ENCODE data around the gene RNF125.

RNF125 gene

GRCh38 chr18:32042337-32042736 lies 23.7 kb downstream of the RNF125 start:
- no peak overlapping the region for H3K4me3 ChIP-seq (ENCODE audit: low read depth, low read length)
- TF ChIP-seq, protein P1, sequence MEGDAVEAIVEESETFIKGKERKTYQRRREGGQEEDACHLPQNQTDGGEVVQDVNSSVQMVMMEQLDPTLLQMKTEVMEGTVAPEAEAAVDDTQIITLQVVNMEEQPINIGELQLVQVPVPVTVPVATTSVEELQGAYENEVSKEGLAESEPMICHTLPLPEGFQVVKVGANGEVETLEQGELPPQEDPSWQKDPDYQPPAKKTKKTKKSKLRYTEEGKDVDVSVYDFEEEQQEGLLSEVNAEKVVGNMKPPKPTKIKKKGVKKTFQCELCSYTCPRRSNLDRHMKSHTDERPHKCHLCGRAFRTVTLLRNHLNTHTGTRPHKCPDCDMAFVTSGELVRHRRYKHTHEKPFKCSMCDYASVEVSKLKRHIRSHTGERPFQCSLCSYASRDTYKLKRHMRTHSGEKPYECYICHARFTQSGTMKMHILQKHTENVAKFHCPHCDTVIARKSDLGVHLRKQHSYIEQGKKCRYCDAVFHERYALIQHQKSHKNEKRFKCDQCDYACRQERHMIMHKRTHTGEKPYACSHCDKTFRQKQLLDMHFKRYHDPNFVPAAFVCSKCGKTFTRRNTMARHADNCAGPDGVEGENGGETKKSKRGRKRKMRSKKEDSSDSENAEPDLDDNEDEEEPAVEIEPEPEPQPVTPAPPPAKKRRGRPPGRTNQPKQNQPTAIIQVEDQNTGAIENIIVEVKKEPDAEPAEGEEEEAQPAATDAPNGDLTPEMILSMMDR (IDR thresholded peaks at IDR 0.05; ENCODE audit: low read depth, low read length, missing control alignments) = no peak
- in situ Hi-C loops (cut with HindIII; ENCODE audit: low sequenced_read_pairs) = no loop called here
- DNase-seq (ENCODE audit: low read depth) = no peak

- in situ Hi-C loops (cut with HindIII; ENCODE audit: low sequenced_read_pairs) = no loop called here
- DNase-seq (ENCODE audit: low read depth) = no peak
- H3K4me3 ChIP-seq (ENCODE audit: low read depth, low read length) = no peak overlapping the region
- TF ChIP-seq, protein P1 (IDR thresholded peaks at IDR 0.05; ENCODE audit: low read depth, low read length, missing control alignments) = no peak
These were observed 30.0 kb downstream of the RNF125 start for GRCh38 chr18:32048507-32049091.

DNA sequence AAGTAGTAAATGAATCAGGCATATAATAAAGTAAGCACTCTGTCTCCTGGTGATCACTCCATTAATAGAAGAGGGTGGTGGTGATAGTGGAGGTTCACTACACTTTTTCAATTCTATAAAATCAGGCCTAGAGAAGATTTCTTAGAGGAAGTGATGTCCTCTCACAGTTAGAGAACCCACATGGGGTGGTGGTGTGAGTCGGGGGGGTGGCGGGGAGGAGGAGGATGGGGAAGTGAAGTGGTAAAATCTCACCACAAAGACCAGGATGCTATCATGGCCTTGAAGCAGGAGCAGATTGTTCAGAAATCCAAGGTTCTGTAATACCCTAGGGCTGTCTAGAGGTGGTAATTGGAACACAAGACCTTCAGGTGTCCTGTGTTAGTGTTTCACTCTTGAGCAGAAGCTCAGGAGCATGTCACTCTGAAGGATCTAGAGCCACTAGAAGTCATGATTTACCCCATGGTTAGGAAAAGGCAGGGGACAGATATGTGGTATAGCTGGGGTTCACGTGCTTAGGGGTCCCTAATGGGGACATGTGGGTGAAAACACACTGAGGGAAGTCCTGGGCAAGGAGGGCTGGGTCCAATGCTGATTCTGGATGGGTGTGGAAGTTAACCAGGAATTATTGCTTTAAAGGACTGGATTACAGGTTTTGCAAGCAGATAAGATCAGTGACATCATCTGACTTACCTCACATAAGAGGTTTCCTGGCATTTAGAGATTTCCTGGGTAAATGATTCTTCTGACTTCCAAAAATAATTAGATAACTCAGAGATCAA lies 31.0 kb downstream of the RNF125 start:
- TF ChIP-seq, protein P1 (IDR thresholded peaks at IDR 0.05; ENCODE audit: low read depth, low read length, missing control alignments) = no peak
- H3K4me3 ChIP-seq (ENCODE audit: low read depth, low read length) = no peak overlapping the region
- DNase-seq (ENCODE audit: low read depth) = no peak
- in situ Hi-C loops (cut with HindIII; ENCODE audit: low sequenced_read_pairs) = no loop called here

DNA sequence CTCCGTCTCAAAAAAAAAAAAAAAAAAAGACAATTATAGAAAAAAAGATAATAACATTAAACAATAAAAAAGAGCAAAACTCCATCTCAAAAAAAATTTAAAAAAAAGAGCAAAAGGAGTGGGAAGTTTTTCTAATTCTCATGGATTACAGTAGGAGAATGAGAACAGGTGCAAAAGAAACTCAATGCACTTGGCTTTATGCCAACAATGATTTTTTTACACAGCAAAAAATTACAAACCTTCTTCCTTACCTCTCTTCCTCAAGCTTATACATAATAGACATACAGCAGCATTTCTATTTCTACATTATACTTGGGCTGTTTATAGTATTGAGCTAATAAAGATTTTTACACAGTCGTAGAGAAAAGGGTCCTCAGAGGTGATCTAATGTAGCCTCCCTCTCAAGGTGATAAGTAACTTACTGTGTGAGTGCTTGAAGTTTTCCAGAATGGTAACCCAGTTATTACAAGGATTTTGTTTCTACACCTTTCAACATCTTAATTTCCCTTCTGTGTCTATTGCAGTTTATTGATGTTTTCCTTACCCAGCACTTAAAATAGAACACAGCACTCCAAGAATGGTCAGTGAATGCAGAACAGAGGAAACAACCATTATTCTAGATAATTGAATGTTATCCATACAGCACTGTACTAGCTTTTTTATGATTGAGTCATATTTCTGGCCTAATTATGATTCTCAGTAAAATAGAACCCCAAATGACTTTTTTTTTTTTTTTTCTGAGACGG lies 38.2 kb downstream of the RNF125 start:
- H3K4me3 ChIP-seq (ENCODE audit: low read depth, low read length) = no peak overlapping the region
- TF ChIP-seq, protein P1 (IDR thresholded peaks at IDR 0.05; ENCODE audit: low read depth, low read length, missing control alignments) = no peak
- in situ Hi-C loops (cut with HindIII; ENCODE audit: low sequenced_read_pairs) = no loop called here
- no peak for DNase-seq (ENCODE audit: low read depth)

DNA sequence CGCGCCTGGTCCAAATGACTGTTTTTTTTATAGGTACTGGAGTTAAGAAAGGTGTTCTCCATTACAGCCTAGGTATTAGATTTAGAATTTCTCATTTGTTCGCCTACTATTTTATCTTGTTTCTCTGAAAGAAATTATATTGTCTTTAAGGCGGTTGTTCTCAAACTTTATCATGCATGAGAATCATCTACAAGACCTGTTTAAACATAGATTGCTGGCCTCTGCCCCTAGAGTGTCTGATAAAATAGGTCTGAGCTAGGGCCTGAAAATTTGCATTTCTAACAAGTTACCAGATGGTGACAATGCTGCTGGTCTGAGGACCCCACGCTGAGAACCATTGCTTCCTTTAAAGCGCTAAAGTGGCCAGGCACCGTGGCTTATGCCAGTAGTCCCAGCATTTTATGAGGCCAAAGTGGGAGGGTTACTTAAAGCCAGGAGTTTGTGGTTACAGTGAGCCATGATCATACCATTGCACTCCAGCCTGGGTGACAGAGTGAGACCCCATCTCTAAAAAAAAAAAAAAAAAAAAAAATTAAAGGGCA lies 39.1 kb downstream of the RNF125 start:
- H3K4me3 ChIP-seq (ENCODE audit: low read depth, low read length) = no peak overlapping the region
- in situ Hi-C loops (cut with HindIII; ENCODE audit: low sequenced_read_pairs) = no loop called here
- TF ChIP-seq, protein P1 (IDR thresholded peaks at IDR 0.05; ENCODE audit: low read depth, low read length, missing control alignments) = no peak
- DNase-seq (ENCODE audit: low read depth) = no peak

DNA sequence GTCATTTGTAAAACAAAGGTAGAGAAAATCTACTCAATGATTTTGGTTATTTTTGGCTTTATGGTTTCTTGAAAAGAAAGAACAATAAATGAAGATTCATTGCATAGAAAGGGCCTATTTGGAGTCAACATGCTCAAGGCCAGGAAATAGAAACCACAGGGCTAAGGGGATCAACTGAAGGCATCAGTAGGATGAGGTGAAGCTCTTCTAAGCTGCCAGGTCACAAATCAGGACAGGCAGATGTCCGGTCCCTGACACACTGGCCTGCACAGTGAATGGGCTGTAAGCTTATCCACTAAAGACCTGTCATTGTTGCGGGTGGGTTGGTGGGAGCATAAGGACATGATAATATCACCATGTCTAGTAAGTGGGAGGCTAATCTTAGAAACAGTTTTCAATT lies 41.4 kb downstream of the RNF125 start:
- in situ Hi-C loops (cut with HindIII; ENCODE audit: low sequenced_read_pairs) = no loop called here
- no peak overlapping the region for H3K4me3 ChIP-seq (ENCODE audit: low read depth, low read length)
- TF ChIP-seq, protein P1 (IDR thresholded peaks at IDR 0.05; ENCODE audit: low read depth, low read length, missing control alignments) = no peak
- no peak for DNase-seq (ENCODE audit: low read depth)
